ENCODE measurements around the gene CNNM1.

GRCh38 chr10:99433378-99434020 is 104.3 kb downstream of the CNNM1 start:
- TF ChIP-seq CTCF (IDR thresholded peaks at IDR 0.05) (peak in 3 of 6 experiments; percentile 35 to 47 (median 44)), POLR2A (IDR thresholded peaks at IDR 0.05) (no peak)
